ENCODE results near the gene TAS2R31.

The TAS2R31 gene

GRCh38 chr12:10994307-10994706 is 36.9 kb downstream of the TAS2R31 start:
- no peak for DNase-seq

GRCh38 chr12:10989107-10989506 is 42.1 kb downstream of the TAS2R31 start:
- DNase-seq: no peak

GRCh38 chr12:10986812-10987211 is 44.4 kb downstream of the TAS2R31 start, which contains the start of gene TAS2R50:
Gene TAS2R50 (minus strand): TSS chr12:10986912. CDS start chr12:10986860, 52 bp downstream.
- DNase-seq: no peak

- no peak for DNase-seq
These were observed 49.0 kb downstream of the TAS2R31 start for GRCh38 chr12:10982244-10982643.
